ENCODE data around the gene RDX. TPM values are rescaled to one million over a fixed set of nuclear protein-coding genes. Genes with fewer than 3 reads are reported as not detected.
"Not testable (repeated sequence)": the region's sequence is repeated elsewhere in the genome, so short reads cannot be mapped to it uniquely, and the experiment has no call there.

Gene RDX
- total RNA-seq, 4 donors from 2014 or later = 38.5 to 115 (median 97.7) TPM

DNA sequence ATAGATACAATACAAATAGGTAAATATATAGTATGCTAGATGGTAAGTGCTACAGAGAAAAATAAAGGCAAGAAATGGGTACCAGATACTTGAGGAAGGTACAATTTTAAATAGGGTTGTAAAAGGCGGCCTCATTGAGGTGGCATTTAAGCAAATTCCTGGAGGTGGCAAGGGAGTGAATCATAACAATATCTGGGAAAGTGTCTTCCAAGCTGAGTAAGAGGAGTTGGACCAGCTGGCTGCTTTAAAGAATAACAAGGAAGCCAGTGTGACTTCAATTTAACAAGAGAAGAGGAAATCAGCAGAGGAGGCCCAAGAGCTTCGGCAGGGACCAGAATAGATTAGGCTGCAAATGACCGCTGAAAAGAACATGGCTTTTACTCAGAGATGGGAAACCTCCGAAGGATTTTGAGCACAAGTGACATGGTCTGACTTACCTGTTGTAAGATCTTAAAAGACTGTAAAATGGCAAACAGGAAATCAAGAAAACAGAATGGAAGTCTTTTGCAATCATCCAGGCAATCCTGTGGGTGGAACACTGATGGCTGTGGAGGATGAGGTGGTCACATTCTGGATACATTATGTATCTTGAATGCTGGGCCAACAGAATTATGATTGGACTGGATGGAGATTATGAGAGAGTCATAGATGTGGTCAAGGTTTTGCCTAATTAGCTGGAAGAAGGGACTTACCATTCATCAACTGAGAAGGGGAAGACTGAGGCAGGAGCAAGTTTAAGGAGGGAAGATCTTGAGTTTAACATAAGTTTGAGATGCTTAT lies 77.2 kb downstream of the RDX start:
- DNase-seq = no peak
- Histone ChIP-seq H3K4me3 (no peak overlapping the region), H3K4me1 (no peaks in the 10 kb centered on the region), H3K36me3 (no peaks in the 10 kb centered on the region), H3K27ac (no peak overlapping the region), H3K27me3 (no peaks in the 10 kb centered on the region), H3K9me3 (no peaks in the 10 kb centered on the region)
- intact Hi-C loops (cut with DNase I; ENCODE audit: low total_unique reads) = no loop called here
- TF ChIP-seq, protein P1, sequence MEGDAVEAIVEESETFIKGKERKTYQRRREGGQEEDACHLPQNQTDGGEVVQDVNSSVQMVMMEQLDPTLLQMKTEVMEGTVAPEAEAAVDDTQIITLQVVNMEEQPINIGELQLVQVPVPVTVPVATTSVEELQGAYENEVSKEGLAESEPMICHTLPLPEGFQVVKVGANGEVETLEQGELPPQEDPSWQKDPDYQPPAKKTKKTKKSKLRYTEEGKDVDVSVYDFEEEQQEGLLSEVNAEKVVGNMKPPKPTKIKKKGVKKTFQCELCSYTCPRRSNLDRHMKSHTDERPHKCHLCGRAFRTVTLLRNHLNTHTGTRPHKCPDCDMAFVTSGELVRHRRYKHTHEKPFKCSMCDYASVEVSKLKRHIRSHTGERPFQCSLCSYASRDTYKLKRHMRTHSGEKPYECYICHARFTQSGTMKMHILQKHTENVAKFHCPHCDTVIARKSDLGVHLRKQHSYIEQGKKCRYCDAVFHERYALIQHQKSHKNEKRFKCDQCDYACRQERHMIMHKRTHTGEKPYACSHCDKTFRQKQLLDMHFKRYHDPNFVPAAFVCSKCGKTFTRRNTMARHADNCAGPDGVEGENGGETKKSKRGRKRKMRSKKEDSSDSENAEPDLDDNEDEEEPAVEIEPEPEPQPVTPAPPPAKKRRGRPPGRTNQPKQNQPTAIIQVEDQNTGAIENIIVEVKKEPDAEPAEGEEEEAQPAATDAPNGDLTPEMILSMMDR (IDR thresholded peaks at IDR 0.05) = no peak
- TF ChIP-seq POLR2A (IDR thresholded peaks at IDR 0.05) = no peak

DNA sequence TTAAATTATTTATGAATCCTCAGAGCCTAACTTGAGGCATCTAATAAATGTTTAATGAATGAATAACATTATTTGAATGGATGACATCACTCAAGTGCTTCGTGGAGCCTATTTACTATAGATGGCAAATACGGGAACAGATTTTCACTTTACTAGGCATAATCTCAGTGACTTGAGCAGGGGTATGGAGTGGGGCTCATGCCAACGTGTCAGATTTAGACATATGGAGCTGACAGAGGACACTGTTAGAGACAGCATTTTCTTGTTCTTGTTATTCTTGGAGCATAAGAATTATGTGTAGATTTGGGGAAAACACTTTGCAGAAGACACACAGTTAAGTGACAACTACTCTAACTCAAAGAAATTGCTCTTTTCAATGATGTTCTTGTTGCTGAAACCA lies 78.5 kb downstream of the RDX start:
- H3K36me3 ChIP-seq = no peaks in the 10 kb centered on the region
- no peaks in the 10 kb centered on the region for H3K9me3 ChIP-seq
- H3K4me1 ChIP-seq = no peaks in the 10 kb centered on the region
- no peaks in the 10 kb centered on the region for H3K27me3 ChIP-seq
- H3K4me3 ChIP-seq = no peak overlapping the region
- DNase-seq = no peak
- intact Hi-C loops (cut with DNase I; ENCODE audit: low total_unique reads) = no loop called here
- TF ChIP-seq POLR2A (IDR thresholded peaks at IDR 0.05) = no peak
- TF ChIP-seq, protein P1 (IDR thresholded peaks at IDR 0.05) = no peak
- no peak overlapping the region for H3K27ac ChIP-seq

DNA sequence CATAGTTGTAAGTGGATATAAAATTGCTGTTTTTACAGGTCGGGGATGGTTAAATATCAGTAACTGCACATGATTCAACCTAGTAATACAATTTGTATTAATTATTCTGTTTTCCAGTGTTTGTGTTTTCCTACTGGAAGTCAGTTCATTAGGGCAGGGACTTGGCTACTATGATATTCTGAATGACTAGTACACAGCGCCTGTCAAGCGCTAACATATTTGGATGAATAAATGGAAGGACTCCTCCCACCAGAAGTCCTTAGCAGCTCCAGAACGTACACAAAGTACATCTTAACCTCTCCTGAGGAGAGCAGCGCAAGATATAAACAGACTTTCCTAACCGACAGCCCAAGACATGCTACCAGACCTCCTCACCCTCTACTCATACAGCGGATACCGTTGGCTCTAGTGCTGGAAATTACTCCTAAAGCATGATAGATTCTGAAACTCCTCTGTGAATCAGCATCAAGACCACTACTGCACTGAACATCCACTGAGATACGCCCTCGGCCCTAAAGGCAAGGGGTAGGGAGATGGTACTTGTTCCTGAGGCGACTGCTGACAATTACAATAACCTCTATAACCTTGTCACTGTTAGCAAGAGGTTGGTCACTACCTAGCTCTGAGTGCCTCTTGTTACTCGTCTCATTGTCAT lies 79.1 kb downstream of the RDX start:
- Histone ChIP-seq H3K36me3 (no peaks in the 10 kb centered on the region), H3K27ac (no peak overlapping the region), H3K27me3 (no peaks in the 10 kb centered on the region), H3K4me3 (no peak overlapping the region), H3K9me3 (no peaks in the 10 kb centered on the region), H3K4me1 (no peaks in the 10 kb centered on the region)
- TF ChIP-seq, protein P1 (IDR thresholded peaks at IDR 0.05) = no peak
- no peak for TF ChIP-seq POLR2A (IDR thresholded peaks at IDR 0.05)
- no peak for DNase-seq
- intact Hi-C loops (cut with DNase I; ENCODE audit: low total_unique reads) = no loop called here

DNA sequence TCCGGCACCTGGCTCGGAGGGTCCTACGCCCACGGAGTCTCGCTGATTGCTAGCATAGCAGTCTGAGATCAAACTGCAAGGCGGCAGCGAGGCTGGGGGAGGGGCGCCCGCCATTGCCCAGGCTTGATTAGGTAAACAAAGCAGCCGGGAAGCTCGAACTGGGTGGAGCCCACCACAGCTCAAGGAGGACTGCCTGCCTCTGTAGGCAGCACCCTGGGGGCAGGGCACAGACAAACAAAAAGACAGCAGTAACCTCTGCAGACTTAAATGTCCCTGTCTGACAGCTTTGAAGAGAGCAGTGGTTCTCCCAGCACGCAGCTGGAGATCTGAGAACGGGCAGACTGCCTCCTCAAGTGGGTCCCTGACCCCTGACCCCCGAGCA lies 87.1 kb downstream of the RDX start:
- H3K4me1 ChIP-seq; H3K27me3 ChIP-seq; H3K4me3 ChIP-seq; intact Hi-C loops (cut with DNase I; ENCODE audit: low total_unique reads); DNase-seq; H3K27ac ChIP-seq; H3K9me3 ChIP-seq; H3K36me3 ChIP-seq: not testable (repeated sequence)

DNA sequence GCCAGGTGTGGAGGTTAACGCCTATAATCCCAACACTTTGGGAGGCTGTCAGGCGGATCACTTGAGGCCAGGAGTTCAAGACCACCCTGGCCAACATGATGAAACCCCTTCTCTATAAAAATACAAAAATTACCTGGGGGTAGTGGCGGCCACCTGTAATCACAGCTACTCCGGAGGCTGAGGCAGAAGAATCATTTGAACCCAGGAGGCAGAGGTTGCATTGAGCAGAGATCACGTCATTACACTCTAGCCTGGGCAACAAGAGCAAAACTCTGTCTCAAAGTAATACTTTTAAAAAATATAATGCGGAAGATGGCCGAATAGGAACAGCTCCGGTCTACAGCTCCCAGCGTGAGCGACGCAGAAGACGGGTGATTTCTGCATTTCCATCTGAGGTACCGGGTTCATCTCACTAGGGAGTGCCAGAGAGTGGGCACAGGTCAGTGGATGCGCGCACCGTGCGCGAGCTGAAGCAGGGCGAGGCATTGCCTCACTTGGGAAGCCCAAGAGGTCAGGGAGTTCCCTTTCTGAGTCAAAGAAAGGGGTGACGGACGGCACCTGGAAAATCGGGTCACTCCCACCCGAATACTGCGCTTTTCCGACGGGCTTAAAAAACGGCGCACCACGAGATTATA lies 87.6 kb downstream of the RDX start:
- DNase-seq; H3K27me3 ChIP-seq; H3K9me3 ChIP-seq; H3K27ac ChIP-seq; H3K4me3 ChIP-seq; H3K4me1 ChIP-seq; H3K36me3 ChIP-seq; intact Hi-C loops (cut with DNase I; ENCODE audit: low total_unique reads): not testable (repeated sequence)

DNA sequence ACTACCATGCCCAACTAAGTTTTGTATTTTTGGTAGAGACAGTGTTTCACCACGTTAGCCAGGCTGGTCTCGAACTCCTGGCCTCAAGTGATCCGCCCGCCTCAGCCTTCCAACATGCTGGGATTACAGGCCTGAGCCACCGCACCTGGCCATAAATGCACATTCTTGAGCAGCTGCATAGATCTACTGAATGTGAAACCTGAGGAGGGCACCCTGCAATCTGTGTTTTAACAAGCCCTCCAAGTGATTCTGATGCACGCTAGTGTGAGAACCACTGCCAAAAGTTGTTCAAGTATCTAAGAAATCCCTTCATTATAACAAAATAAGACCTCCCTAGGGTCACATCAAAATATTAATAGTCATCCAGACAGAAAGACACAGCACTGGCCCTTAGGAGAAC lies 89.3 kb downstream of the RDX start:
- no peak for TF ChIP-seq POLR2A (IDR thresholded peaks at IDR 0.05)
- no peaks in the 10 kb centered on the region for H3K9me3 ChIP-seq
- no peak for DNase-seq
- no peaks in the 10 kb centered on the region for H3K36me3 ChIP-seq
- H3K4me1 ChIP-seq = no peaks in the 10 kb centered on the region
- H3K27me3 ChIP-seq = no peaks in the 10 kb centered on the region
- intact Hi-C loops (cut with DNase I; ENCODE audit: low total_unique reads) = no loop called here
- H3K4me3 ChIP-seq = no peak overlapping the region
- no peak overlapping the region for H3K27ac ChIP-seq
